Measurements from ENCODE around the gene LRRFIP1. TPM values are rescaled to one million over a fixed set of nuclear protein-coding genes. Genes with fewer than 3 reads are reported as not detected.

LRRFIP1 gene
- total RNA-seq, 2 donors from 2014 or later, result 66.1 to 73.1 TPM

- intact Hi-C loops (cut with DNase I), result no loop called here
- Histone ChIP-seq H3K27me3 (replicated peaks; ENCODE audit: insufficient read depth) (no peaks in the 10 kb centered on the region), H3K27ac (no peak overlapping the region), H3K36me3 (no peaks in the 10 kb centered on the region), H3K4me1 (replicated peaks) (no peaks in the 10 kb centered on the region), H3K9me3 (no peaks in the 10 kb centered on the region), H3K4me3 (no peak overlapping the region)
- TF ChIP-seq CTCF (IDR thresholded peaks at IDR 0.05) (no peak), POLR2A (IDR thresholded peaks at IDR 0.05) (no peak), POLR2AphosphoS5 (IDR thresholded peaks at IDR 0.05) (no peak)
- DNase-seq (ENCODE audit: low spot score), result no peak
- 88% methylated on average over 19 of the region's 20 CpGs for WGBS
Measured at GRCh38 chr2:237647176-237648015, 20.0 kb downstream of the LRRFIP1 start.

GRCh38 chr2:237648016-237648381 is 20.6 kb downstream of the LRRFIP1 start:
- 89% methylated on average over 9 of the region's 9 CpGs for WGBS
- no peak for DNase-seq (ENCODE audit: low spot score)
- intact Hi-C loops (cut with DNase I), result no loop called here
- no peaks in the 10 kb centered on the region for H3K9me3 ChIP-seq
- H3K4me3 ChIP-seq, result no peak overlapping the region
- no peaks in the 10 kb centered on the region for H3K36me3 ChIP-seq
- no peaks in the 10 kb centered on the region for H3K4me1 ChIP-seq (replicated peaks)
- no peaks in the 10 kb centered on the region for H3K27me3 ChIP-seq (replicated peaks; ENCODE audit: insufficient read depth)
- no peak overlapping the region for H3K27ac ChIP-seq
- no peak for TF ChIP-seq POLR2A (IDR thresholded peaks at IDR 0.05)
- no peak for TF ChIP-seq POLR2AphosphoS5 (IDR thresholded peaks at IDR 0.05)
- no peak for TF ChIP-seq CTCF (IDR thresholded peaks at IDR 0.05)

- WGBS, result 94% methylated on average over 17 of the region's 17 CpGs
- Histone ChIP-seq H3K9me3 (no peaks in the 10 kb centered on the region), H3K36me3 (no peaks in the 10 kb centered on the region), H3K27ac (no peak overlapping the region), H3K4me1 (replicated peaks) (no peaks in the 10 kb centered on the region), H3K27me3 (replicated peaks; ENCODE audit: insufficient read depth) (no peaks in the 10 kb centered on the region), H3K4me3 (no peak overlapping the region)
- DNase-seq (ENCODE audit: low spot score), result no peak
- TF ChIP-seq CTCF (IDR thresholded peaks at IDR 0.05) (no peak), POLR2AphosphoS5 (IDR thresholded peaks at IDR 0.05) (no peak), POLR2A (IDR thresholded peaks at IDR 0.05) (no peak)
- intact Hi-C loops (cut with DNase I), result no loop called here
Measured at GRCh38 chr2:237649541-237650454, 22.4 kb downstream of the LRRFIP1 start.

- Histone ChIP-seq H3K4me3 (no peak overlapping the region), H3K4me1 (replicated peaks) (no peaks in the 10 kb centered on the region), H3K9me3 (no peaks in the 10 kb centered on the region), H3K36me3 (no peaks in the 10 kb centered on the region), H3K27me3 (replicated peaks; ENCODE audit: insufficient read depth) (no peaks in the 10 kb centered on the region), H3K27ac (no peak overlapping the region)
- WGBS, result 92% methylated on average over 7 of the region's 7 CpGs
- TF ChIP-seq POLR2A (IDR thresholded peaks at IDR 0.05) (no peak), POLR2AphosphoS5 (IDR thresholded peaks at IDR 0.05) (no peak), CTCF (IDR thresholded peaks at IDR 0.05) (no peak)
- intact Hi-C loops (cut with DNase I), result no loop called here
- DNase-seq (ENCODE audit: low spot score), result no peak
Measured at GRCh38 chr2:237650455-237650850, 23.1 kb downstream of the LRRFIP1 start.

All from prostate gland (tissue), 2 donors.